HL-60/S4 treated with retinoic acid at 250 ng/mL for 4 days and 3 days (cell line): ENCODE measurements around the gene STPG2.

ENCODE experiments used
- in situ Hi-C: fragments of 300-500 bp; cut with MboI; formaldehyde crosslinking; loops from 2 replicates; pipeline ENCODE4 v1.7.0; 2022; ENCODE audit warnings: low sequenced_read_pairs

STPG2 gene

DNA sequence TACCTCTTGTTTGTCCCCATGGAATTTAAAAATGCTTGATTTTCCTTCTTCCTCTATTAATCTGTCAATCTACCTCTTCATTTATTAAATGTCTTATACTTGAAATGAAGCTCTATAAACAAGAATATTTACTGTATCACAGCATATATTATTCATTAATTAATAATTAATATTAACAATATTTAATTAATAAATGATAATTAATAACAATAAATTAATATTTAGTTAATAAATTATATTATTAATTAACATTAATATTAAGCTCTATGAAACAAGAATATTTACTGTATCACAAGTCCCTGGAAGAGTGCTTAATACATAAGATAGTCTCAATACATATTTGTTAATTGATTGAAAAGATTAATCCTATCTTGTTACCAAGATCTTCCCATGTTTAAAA is 306.6 kb downstream of the STPG2 start:
- in situ Hi-C loops, result no loop called here

- in situ Hi-C loops, result no loop called here
Observed at GRCh38 chr4:97828646-97829045, 314.6 kb downstream of the STPG2 start.

- in situ Hi-C loops, result no loop called here
Observed at GRCh38 chr4:97819294-97819693, 324.0 kb downstream of the STPG2 start.

DNA sequence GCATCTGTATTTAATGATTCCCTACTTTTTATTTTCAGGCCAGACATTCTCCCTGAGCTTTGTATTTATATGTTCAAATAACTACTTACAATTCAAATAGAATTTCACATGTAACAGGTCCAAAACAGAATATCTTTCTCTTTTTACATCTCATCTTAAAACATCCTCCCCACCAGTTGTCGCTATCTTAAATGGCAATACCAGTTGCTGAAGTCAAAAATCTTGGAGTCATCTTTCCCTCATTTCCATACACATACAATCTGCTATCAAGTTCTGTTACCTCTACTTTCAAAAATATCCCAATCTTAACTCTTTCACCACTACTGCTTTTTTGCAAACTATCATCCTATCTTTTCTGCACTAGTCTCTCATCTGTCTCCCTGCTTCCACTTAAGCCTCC is 330.5 kb downstream of the STPG2 start:
- in situ Hi-C loops, result no loop called here

DNA sequence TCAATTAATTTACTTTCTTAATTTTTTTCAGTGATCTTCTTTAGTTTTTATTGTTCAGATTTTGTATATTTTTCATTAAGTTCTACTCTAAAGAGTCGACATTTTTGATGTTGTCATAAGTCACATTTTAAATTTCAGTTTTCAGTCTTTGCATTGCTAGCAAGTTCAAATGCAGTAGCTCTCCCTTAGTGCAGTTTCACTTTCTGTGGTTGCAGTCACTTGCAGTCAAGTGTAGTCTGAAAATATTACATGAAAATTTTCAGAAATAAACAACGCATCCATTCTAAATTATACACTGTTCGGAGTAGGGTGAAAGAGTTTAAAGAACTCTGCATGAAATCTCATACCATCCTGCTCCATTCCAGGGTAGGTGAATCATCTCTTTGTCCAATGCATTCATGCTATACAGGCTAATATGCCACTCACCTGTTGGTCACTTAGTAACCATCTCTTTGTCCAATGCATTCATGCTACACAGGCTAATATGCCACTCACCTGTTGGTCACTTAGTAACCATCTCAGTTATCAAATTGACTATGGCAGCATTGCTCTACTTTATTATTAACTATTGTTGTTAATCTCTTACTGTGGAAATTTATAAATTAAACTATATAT is 356.9 kb downstream of the STPG2 start:
- in situ Hi-C loops, result no loop called here

DNA sequence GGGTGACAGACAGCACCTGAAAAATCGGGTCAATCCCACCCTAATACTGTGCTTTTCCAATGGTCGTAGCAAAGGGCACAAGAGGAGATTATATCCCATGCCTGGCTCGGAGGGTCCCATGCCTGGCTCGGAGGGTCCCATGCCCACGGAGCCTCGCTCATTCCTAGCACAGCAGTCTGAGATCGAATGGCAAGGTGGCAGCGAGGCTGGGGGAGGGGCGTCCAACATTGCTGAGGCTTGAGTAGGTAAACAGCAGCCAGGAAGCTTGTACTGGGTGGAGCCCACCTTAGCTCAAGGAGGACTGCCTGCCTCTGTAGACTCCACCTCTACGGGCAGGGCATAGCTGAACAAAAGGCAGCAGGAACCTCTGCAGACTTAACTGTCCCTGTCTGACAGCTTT is 365.1 kb downstream of the STPG2 start:
- in situ Hi-C loops, result no loop called here

DNA sequence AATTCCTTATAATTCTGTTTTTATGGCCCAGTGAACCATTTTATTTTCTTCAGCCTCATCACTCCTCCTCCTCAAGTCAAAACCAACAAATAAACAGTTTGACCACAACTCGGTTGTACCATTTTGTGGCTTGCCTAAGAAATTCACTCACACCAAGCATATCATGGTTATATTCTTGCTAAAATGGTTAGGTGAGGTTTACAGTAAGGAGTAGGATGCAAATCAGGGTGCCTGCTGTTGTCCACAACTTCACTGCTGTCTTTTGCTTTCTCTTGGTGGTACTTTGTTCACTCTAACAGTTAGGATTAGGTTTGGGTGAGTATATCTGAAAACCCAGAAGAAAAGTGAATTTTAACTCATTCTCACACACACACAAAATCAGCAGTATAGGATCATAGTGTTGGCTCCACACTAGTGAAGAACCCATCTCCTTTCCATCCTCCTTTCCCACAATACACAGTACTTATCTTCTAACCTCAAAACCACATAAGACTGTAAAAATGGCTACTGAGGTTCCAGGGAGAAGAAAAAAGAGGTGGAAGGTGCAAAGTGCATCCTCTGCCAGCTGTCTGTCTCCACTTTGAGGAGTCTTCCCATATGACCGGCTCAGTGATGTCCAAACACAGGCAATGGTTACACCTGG is 368.8 kb downstream of the STPG2 start:
- in situ Hi-C loops, result no loop called here

GRCh38 chr4:97770222-97770621 is 373.1 kb downstream of the STPG2 start:
- in situ Hi-C loops, result no loop called here

- in situ Hi-C loops, result no loop called here
Observed at GRCh38 chr4:97762115-97762512, 381.2 kb downstream of the STPG2 start.

DNA sequence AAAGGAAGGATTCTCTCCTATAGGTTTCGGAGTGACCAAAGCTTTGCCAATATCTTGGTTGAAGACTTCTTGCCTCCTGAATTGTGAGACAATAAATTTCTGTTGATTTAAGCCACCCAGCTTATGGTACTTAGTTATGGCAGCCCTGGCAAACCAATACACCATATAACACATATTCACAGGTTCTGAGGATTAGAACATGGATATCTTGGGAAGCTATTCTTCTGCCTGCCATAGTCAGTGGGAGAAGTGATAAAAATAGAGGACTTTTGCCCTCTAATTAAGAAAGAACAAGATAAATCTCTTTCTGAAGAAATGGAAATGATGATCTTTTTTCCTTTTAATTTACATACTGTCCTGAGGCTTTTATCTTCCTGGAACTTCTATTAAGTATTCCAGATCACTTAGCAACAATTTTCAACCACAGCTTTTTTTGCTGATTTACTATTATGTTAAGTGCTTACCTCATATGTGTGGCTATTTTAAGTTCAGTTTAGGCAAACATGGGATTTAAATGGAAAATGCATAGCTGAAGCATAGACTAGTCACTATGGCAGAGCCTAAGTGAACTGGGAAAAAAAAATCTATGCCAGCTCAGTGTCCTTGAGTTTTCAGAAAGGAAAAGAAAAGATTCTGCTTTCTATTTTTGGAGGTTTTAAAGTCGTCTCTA is 381.7 kb downstream of the STPG2 start:
- in situ Hi-C loops, result no loop called here

GRCh38 chr4:97759785-97760184 is 383.5 kb downstream of the STPG2 start:
- in situ Hi-C loops, result no loop called here

- in situ Hi-C loops, result no loop called here
Observed at GRCh38 chr4:97752599-97752998, 390.7 kb downstream of the STPG2 start.

GRCh38 chr4:97747945-97748344 is 395.3 kb downstream of the STPG2 start:
- in situ Hi-C loops, result no loop called here

GRCh38 chr4:97720869-97721432 is 422.3 kb downstream of the STPG2 start:
- in situ Hi-C loops, result no loop called here

DNA sequence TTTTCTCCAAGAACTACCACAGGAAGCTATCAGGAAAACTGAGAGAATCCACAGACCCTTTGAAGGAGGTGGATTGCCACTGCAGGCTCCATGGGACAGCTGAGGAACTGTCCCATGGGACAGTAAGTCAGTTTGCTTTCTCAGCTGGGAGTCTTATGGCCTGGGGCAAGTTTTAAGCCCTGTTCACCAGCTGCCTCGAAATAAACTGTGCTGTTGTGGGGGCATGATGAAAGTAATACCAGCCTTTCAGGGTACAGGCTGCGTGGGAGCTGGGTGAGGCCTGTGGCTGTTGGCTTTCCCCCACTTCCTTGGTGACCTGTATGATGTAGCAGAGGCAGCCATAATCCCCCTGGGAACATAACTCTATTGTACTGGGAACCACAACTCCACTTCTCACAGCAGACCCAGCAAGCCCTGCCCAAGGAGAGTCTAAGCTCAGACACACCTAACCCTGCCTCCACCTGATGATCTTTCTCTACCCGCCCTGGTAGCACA is 452.1 kb downstream of the STPG2 start:
- in situ Hi-C loops, result no loop called here

DNA sequence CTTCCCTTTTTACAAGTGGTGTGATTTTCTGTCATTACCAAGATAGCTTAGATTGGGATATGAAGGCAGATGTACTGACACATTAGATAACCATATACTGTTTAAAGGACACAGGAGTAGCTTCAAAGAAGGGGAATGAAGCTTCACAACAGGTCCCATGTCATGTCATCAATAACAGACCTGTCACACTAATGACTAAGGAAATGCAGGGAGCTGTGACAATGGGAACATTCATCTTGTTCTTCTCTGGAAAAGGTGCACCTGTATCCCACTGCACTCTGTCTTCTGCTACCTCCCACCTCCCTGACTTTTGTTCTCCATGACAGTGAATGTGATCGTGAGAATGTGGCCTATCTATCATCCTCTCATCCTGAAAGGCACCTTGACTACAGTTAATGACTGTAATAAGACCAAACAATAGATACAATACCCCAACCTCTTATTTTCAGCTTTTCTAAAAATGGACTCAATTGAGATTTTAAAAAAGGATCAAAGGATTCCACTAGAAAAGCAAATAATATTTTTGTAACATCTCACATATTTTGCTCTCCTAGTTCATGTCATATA is 472.5 kb downstream of the STPG2 start:
- in situ Hi-C loops, result no loop called here

- in situ Hi-C loops, result no loop called here
Observed at GRCh38 chr4:97665553-97665952, 477.7 kb downstream of the STPG2 start.

DNA sequence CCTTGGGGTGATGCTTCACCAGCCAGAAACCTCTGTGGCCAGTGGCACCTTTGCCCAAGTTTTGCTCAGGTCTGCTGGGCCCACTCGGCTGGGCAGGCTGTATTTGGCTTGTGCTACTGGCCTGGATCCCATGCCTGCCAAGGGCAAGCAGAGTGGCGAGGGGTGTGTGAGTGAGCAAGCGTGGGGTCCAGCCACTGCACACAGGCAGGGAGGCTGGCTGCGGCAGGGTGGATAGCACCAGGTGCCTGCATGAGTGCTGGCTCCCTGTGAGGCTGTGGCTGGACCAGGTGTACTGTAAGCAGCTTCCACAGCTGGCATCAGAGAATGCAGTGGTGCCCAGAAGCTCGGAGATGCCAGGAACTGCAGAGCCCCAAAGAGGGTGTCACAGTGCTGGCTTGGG is 478.5 kb downstream of the STPG2 start:
- in situ Hi-C loops, result no loop called here

DNA sequence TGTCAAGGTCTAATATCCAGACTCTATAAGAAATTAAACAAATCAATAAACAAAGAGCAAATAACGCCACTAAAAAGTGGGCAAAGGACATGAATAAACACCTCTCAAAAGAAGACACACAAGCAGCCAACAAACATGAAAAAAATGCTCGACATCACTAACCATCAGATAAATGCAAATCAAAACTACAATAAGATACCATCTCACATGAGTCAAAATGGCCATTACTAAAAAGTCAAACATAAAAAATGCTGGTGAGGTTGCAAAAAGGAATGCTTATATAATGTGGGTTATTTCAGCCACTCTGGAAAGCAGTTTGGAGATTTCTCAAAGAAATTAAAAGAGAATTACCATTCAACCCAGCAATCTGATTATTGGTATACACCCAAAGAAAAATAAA is 481.1 kb downstream of the STPG2 start:
- in situ Hi-C loops, result no loop called here

GRCh38 chr4:97656044-97656720 is 487.1 kb downstream of the STPG2 start:
- in situ Hi-C loops, result no loop called here

DNA sequence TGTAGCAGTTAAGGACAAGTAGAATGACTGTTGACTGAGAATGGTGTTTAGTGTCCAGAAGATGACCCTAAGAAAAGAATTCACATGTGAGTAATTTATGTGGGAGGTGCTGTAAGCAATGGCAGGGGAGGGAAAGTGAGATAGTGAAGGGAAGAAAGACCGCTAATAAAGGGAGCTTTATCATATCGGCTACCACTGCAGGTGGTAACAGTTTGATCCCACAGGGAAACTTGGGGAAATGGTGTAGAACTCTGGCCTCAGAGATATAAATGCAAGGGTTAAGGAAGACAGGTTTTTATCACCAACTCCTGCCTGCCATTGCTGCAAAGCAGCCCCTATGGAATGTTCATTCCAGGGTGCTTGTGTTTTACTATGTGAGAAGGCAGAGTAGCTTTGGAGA is 489.6 kb downstream of the STPG2 start:
- in situ Hi-C loops, result no loop called here
